ENCODE data around the gene EPB41L4A. TPM values are rescaled to one million over a fixed set of nuclear protein-coding genes. Genes with fewer than 3 reads are reported as not detected.

EPB41L4A gene
- total RNA-seq, 6 experiments from 2014 or later = 0.07 TPM; not detected in 5

GRCh38 chr5:112126982-112127381 is 292.1 kb downstream of the EPB41L4A start:
- DNase-seq = no peak
- Mint-ChIP-seq H3K4me1 (ENCODE audit: low read depth) (no peaks in the 10 kb centered on the region; the same call in 1 of the 2 replicates), H3K4me3 (no peak overlapping the region), H3K27me3 (ENCODE audit: insufficient read depth) (no peaks in the 10 kb centered on the region; the same call in 1 of the 2 replicates), H3K27ac (no peak overlapping the region), H3K9me3 (no peaks in the 10 kb centered on the region), H3K36me3 (ENCODE audit: low read depth) (no peaks in the 10 kb centered on the region)
- no peak for TF ChIP-seq CTCF (IDR thresholded peaks at IDR 0.05)

- H3K9me3 Mint-ChIP-seq = no peaks in the 10 kb centered on the region
- peaks cover 7% of the 10 kb centered on the region for H3K4me1 Mint-ChIP-seq (ENCODE audit: low read depth)
- no peak for TF ChIP-seq CTCF (IDR thresholded peaks at IDR 0.05)
- no peak overlapping the region for H3K4me3 Mint-ChIP-seq
- no peaks in the 10 kb centered on the region for H3K36me3 Mint-ChIP-seq (ENCODE audit: low read depth)
- H3K27me3 Mint-ChIP-seq (ENCODE audit: insufficient read depth) = no peaks in the 10 kb centered on the region; the same call in 1 of the 2 replicates
- DNase-seq = no peak
- H3K27ac Mint-ChIP-seq = no peak overlapping the region
Observed at GRCh38 chr5:112125903-112126302, 293.2 kb downstream of the EPB41L4A start.

- Mint-ChIP-seq H3K27me3 (ENCODE audit: insufficient read depth) (no peaks in the 10 kb centered on the region; the same call in 1 of the 2 replicates), H3K27ac (no peak overlapping the region), H3K4me3 (no peak overlapping the region), H3K4me1 (ENCODE audit: low read depth) (peaks cover 7% of the 10 kb centered on the region), H3K36me3 (ENCODE audit: low read depth) (no peaks in the 10 kb centered on the region), H3K9me3 (no peaks in the 10 kb centered on the region)
- no peak for TF ChIP-seq CTCF (IDR thresholded peaks at IDR 0.05)
- no peak for DNase-seq
Observed at GRCh38 chr5:112124788-112125187, 294.3 kb downstream of the EPB41L4A start.

GRCh38 chr5:112123086-112123485 is 296.0 kb downstream of the EPB41L4A start:
- Mint-ChIP-seq H3K4me3 (no peak overlapping the region), H3K36me3 (ENCODE audit: low read depth) (no peaks in the 10 kb centered on the region), H3K27me3 (ENCODE audit: insufficient read depth) (no peaks in the 10 kb centered on the region; the same call in 1 of the 2 replicates), H3K4me1 (ENCODE audit: low read depth) (peaks cover 7% of the 10 kb centered on the region), H3K27ac (no peak overlapping the region), H3K9me3 (no peaks in the 10 kb centered on the region)
- no peak for TF ChIP-seq CTCF (IDR thresholded peaks at IDR 0.05)
- no peak for DNase-seq

GRCh38 chr5:112122353-112122752 is 296.7 kb downstream of the EPB41L4A start:
- DNase-seq = no peak
- Mint-ChIP-seq H3K9me3 (no peaks in the 10 kb centered on the region), H3K4me3 (no peak overlapping the region), H3K27ac (no peak overlapping the region), H3K27me3 (ENCODE audit: insufficient read depth) (no peaks in the 10 kb centered on the region; the same call in 1 of the 2 replicates), H3K36me3 (ENCODE audit: low read depth) (no peaks in the 10 kb centered on the region), H3K4me1 (ENCODE audit: low read depth) (peaks cover 7% of the 10 kb centered on the region)
- no peak for TF ChIP-seq CTCF (IDR thresholded peaks at IDR 0.05)

- no peak overlapping the region for H3K27ac Mint-ChIP-seq
- H3K4me3 Mint-ChIP-seq = no peak overlapping the region
- peaks cover 7% of the 10 kb centered on the region for H3K4me1 Mint-ChIP-seq (ENCODE audit: low read depth)
- no peak for TF ChIP-seq CTCF (IDR thresholded peaks at IDR 0.05)
- peak; percentile 31 for DNase-seq
- no peaks in the 10 kb centered on the region; the same call in 1 of the 2 replicates for H3K27me3 Mint-ChIP-seq (ENCODE audit: insufficient read depth)
- no peaks in the 10 kb centered on the region for H3K9me3 Mint-ChIP-seq
- no peaks in the 10 kb centered on the region for H3K36me3 Mint-ChIP-seq (ENCODE audit: low read depth)
Observed at GRCh38 chr5:112121258-112121657, 297.8 kb downstream of the EPB41L4A start.

All from HFFc6 (cell line).